Activated naive CD8-positive, alpha-beta T cell treated with anti-CD3 and anti-CD28 coated beads, Interleukin-2, amount 50 U/mL, for 16 hours (primary cell): ENCODE results near the gene DTHD1.

Experiments used
- DNase-seq: peaks from one replicate; pipeline ENCODE4 v3.0.0-alpha.2; 2020; ENCODE audit warnings: low read depth, low spot score

The DTHD1 gene

GRCh38 chr4:36281384-36282106 lies at the start of gene DTHD1:
Gene DTHD1 (plus strand): TSS chr4:36281616. CDS start chr4:36281759, 143 bp downstream.
- DNase-seq, result no peak

GRCh38 chr4:36233567-36234266 lies 47.7 kb upstream of the DTHD1 start:
- DNase-seq, result no peak

- no peak for DNase-seq
These were observed 46.1 kb upstream of the DTHD1 start for GRCh38 chr4:36235306-36235705.

- no peak for DNase-seq
These were observed 45.3 kb upstream of the DTHD1 start for GRCh38 chr4:36236159-36236558.

- no peak for DNase-seq
These were observed 43.8 kb upstream of the DTHD1 start for GRCh38 chr4:36237366-36238313.

- no peak for DNase-seq
These were observed 39.6 kb upstream of the DTHD1 start for GRCh38 chr4:36241771-36242170.

GRCh38 chr4:36242629-36243354 lies 38.6 kb upstream of the DTHD1 start:
- DNase-seq, result no peak

GRCh38 chr4:36243355-36244256 lies 37.8 kb upstream of the DTHD1 start:
- peak; percentile 13 for DNase-seq

GRCh38 chr4:36244257-36245082 lies 36.9 kb upstream of the DTHD1 start, which contains the start of gene ARAP2:
Gene ARAP2 (minus strand): TSS chr4:36244514. CDS start chr4:36229486, 15,028 bp downstream.
- peak; percentile 49 for DNase-seq

GRCh38 chr4:36249610-36250009 lies 31.8 kb upstream of the DTHD1 start:
- DNase-seq, result no peak

GRCh38 chr4:36251983-36252382 lies 29.4 kb upstream of the DTHD1 start:
- no peak for DNase-seq

- DNase-seq, result no peak
These were observed 27.0 kb upstream of the DTHD1 start for GRCh38 chr4:36254371-36254770.

- DNase-seq, result peak; percentile 10
These were observed 25.8 kb upstream of the DTHD1 start for GRCh38 chr4:36255577-36255976.

- DNase-seq, result no peak
These were observed 25.0 kb upstream of the DTHD1 start for GRCh38 chr4:36256398-36256891.

GRCh38 chr4:36260731-36261130 lies 20.7 kb upstream of the DTHD1 start:
- no peak for DNase-seq

GRCh38 chr4:36264207-36264826 lies 17.1 kb upstream of the DTHD1 start:
- no peak for DNase-seq

GRCh38 chr4:36267486-36268268 lies 13.7 kb upstream of the DTHD1 start:
- no peak for DNase-seq

GRCh38 chr4:36269101-36269500 lies 12.3 kb upstream of the DTHD1 start:
- DNase-seq, result no peak
